PFSK-1 (cell line): Measurements from ENCODE around the gene CAV1.

Experiments used
- FOXP2 ChIP-seq: optimal IDR thresholded peaks from 2 replicates; pipeline ENCODE3; 2011; ENCODE audit warnings: borderline replicate concordance, control low read depth, inconsistent platforms; ENCODE audit not compliant: insufficient read depth; ENCODE audit errors: extremely low read length, extremely low read depth
- POLR2AphosphoS5 ChIP-seq: IDR thresholded peaks from 2 replicates; pipeline ENCODE4 v1.6.1; 2012; ENCODE audit warnings: low read depth, mild to moderate bottlenecking, control low read depth, low read length, moderate library complexity
- REST ChIP-seq, 2 experiments: IDR thresholded peaks; 2 replicates each; pipeline versions ENCODE4 v1.6.1 to v1.8.0; 2011 to 2012; ENCODE audit warnings: low read depth in 2 of 2, low read length in 2 of 2, control low read depth in 1 of 2, inconsistent platforms in 1 of 2, mild to moderate bottlenecking in 1 of 2, moderate library complexity in 1 of 2; ENCODE audit not compliant: insufficient read depth in 1 of 2
- SIN3A ChIP-seq: IDR thresholded peaks from 2 replicates; pipeline ENCODE4 v1.6.1; 2012; ENCODE audit warnings: mild to moderate bottlenecking, low read length, moderate library complexity, borderline replicate concordance; ENCODE audit not compliant: insufficient read depth
- TAF1 ChIP-seq: IDR thresholded peaks from 2 replicates; pipeline ENCODE4 v1.6.1; 2012; ENCODE audit warnings: low read length, control low read depth, borderline replicate concordance; ENCODE audit not compliant: insufficient read depth

Gene CAV1

DNA sequence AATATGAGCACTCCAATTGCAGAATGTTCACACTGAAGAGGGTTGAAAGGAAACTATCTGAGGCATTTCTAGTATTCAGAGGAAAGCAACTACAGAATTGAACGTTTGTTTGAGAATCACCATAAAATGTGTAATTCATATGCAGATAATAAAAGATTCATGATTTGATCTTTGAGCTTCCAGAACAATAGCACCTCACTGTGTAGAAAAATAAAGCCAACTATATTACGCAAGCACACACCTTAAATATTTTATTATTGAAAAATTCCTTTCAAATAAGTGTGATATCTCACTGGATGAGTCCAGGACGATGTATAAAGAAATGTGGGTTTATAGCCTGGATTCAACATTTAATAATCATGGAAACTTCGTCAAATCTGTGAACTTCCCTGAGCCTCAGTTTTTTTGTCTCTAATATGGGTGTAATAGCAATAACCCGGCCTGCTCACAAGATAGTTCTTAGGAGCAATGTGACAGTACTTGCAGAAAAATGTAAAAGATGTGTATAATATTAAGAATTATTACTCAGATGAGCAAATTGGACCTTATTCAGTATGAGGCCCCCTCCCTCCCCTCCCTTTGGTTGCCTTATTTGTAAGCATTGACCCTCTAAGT, 36.8 kb upstream of the CAV1 start:
- no peak for TF ChIP-seq POLR2AphosphoS5
- TF ChIP-seq TAF1, result no peak

DNA sequence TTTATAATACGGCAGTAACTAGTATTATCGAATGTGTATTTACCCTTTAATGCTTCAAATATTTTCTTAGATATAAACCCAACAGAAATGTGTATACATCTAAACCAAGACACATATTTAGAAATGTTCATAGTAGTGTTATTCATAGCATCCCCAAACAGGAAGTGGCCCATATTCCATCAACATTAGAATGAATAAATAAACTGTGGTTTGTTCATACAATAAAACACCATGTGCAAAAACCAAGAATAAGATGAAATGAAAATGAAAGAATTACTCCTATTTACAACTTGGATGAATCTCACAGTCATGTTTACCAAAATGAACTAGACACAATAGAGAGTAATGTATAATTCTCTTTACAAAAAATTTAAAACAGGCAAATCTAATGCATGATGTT, 34.5 kb upstream of the CAV1 start:
- TF ChIP-seq TAF1 (no peak), REST (IDR thresholded peaks at IDR 0.05; ENCODE audit: insufficient read depth in 1 of 2, low read depth in 2 of 2, low read length in 2 of 2) (no peak), POLR2AphosphoS5 (no peak), FOXP2 (no peak), SIN3A (no peak)

GRCh38 chr7:116491887-116492653, 32.8 kb upstream of the CAV1 start:
- TF ChIP-seq TAF1, result no peak
- no peak for TF ChIP-seq REST (IDR thresholded peaks at IDR 0.05; ENCODE audit: insufficient read depth in 1 of 2, low read depth in 2 of 2, low read length in 2 of 2)
- no peak for TF ChIP-seq POLR2AphosphoS5

- TF ChIP-seq FOXP2, result no peak
- no peak for TF ChIP-seq POLR2AphosphoS5
- no peak for TF ChIP-seq TAF1
- no peak for TF ChIP-seq REST (IDR thresholded peaks at IDR 0.05; ENCODE audit: insufficient read depth in 1 of 2, low read depth in 2 of 2, low read length in 2 of 2)
These were observed 32.2 kb upstream of the CAV1 start for GRCh38 chr7:116492654-116493109.

GRCh38 chr7:116493449-116493848, 31.4 kb upstream of the CAV1 start:
- TF ChIP-seq TAF1 (no peak), FOXP2 (no peak), REST (IDR thresholded peaks at IDR 0.05; ENCODE audit: insufficient read depth in 1 of 2, low read depth in 2 of 2, low read length in 2 of 2) (no peak), SIN3A (no peak), POLR2AphosphoS5 (no peak)
